Neural cell (in vitro differentiated cells): ENCODE measurements around the gene TAGLN.

Experiments used
- EP300 ChIP-seq: fragments of 450-650 bp; conservative IDR thresholded peaks from 2 replicates; pipeline ENCODE4 v1.6.1; 2014; ENCODE audit warnings: antibody characterized with exemption, mild to moderate bottlenecking, moderate library complexity; ENCODE audit not compliant: poor library complexity, severe bottlenecking
- EZH2 ChIP-seq: fragments of 200-600, 300-800 bp; shearing (Covaris generic), sonication (generic); IDR thresholded peaks from 2 replicates; pipeline ENCODE4 v1.6.1; 2014; ENCODE audit warnings: antibody characterized with exemption, low read length, borderline replicate concordance, mild to moderate bottlenecking; ENCODE audit not compliant: insufficient read depth, poor library complexity, severe bottlenecking
- MXI1 ChIP-seq: fragments of 450-650 bp; conservative IDR thresholded peaks from 2 replicates; pipeline ENCODE4 v1.6.1; 2014; ENCODE audit warnings: antibody characterized with exemption, mild to moderate bottlenecking; ENCODE audit not compliant: poor library complexity, severe bottlenecking
- POLR2AphosphoS5 ChIP-seq: IDR thresholded peaks from 2 replicates; pipeline ENCODE4 v1.6.1; 2012
- RAD21 ChIP-seq: fragments of 450-650 bp; conservative IDR thresholded peaks from 2 replicates; pipeline ENCODE4 v1.6.1; 2014; ENCODE audit warnings: antibody characterized with exemption, mild to moderate bottlenecking, moderate library complexity
- TAF1 ChIP-seq: IDR thresholded peaks from 2 replicates; pipeline ENCODE4 v1.6.1; 2012; ENCODE audit warnings: low read depth
- TF ChIP-seq, protein P1 (sequence below): fragments of 450-650 bp; IDR thresholded peaks from 2 replicates; pipeline ENCODE4 v1.5.1; 2014; ENCODE audit warnings: antibody characterized with exemption, mild to moderate bottlenecking, moderate library complexity; ENCODE audit not compliant: poor library complexity, severe bottlenecking

DNA sequence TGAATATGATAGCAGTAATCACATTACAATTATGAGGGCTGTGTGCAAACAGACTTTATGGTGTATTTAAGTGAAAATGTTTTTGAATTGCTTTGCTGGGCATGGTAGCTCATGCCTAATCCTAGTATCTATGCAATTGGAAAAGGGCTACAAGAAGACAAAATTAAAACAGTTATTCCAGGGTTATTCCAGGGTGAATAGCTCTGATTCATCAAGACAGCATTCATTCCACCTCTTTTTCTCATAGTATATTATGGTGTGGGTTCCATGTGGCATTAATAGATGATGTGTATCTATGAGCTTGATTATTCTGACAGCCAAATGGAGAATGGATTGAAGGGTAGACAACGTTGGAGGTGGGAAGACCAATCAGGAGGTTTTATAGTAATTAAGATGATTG, 32.7 kb upstream of the TAGLN start:
- TF ChIP-seq, protein P1, sequence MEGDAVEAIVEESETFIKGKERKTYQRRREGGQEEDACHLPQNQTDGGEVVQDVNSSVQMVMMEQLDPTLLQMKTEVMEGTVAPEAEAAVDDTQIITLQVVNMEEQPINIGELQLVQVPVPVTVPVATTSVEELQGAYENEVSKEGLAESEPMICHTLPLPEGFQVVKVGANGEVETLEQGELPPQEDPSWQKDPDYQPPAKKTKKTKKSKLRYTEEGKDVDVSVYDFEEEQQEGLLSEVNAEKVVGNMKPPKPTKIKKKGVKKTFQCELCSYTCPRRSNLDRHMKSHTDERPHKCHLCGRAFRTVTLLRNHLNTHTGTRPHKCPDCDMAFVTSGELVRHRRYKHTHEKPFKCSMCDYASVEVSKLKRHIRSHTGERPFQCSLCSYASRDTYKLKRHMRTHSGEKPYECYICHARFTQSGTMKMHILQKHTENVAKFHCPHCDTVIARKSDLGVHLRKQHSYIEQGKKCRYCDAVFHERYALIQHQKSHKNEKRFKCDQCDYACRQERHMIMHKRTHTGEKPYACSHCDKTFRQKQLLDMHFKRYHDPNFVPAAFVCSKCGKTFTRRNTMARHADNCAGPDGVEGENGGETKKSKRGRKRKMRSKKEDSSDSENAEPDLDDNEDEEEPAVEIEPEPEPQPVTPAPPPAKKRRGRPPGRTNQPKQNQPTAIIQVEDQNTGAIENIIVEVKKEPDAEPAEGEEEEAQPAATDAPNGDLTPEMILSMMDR, result no peak
- TF ChIP-seq EZH2 (no peak), TAF1 (no peak), MXI1 (no peak), EP300 (no peak), RAD21 (no peak), POLR2AphosphoS5 (no peak)
